Omental fat pad (tissue), 4 donors: ENCODE results near the gene CLMN. TPM values are rescaled to one million over a fixed set of nuclear protein-coding genes. Genes with fewer than 3 reads are reported as not detected.

ENCODE experiments used
- ATAC-seq: fragments of 150-250 bp; one replicate; pipeline ENCODE4 v1.9.1; 2016; ENCODE audit warnings: mild to moderate bottlenecking, moderate library complexity; ENCODE audit not compliant: low FRiP score
- DNase-seq: peaks from one replicate; pipeline ENCODE4 v3.0.0-alpha.2; 2019; ENCODE audit warnings: low spot score
- CTCF ChIP-seq, 3 donors: fragments of 450-650 bp; IDR thresholded peaks; one replicate each; pipeline ENCODE4 v1.5.1; 2016 to 2017; ENCODE audit warnings: antibody characterized with exemption in 3 of 3, mild to moderate bottlenecking in 3 of 3, moderate library complexity in 2 of 3
- small RNA-seq: library from RNA; depleted of rRNA; stranded (forward); fragments of <200 nt; gene quantifications from one replicate; pipeline ENCODE3, GENCODE V24; 2016
- total RNA-seq, 4 donors: library from RNA; depleted of rRNA; stranded (reverse); fragments of >200 nt; gene quantifications; one replicate each; pipeline ENCODE4 v1.1.0, GENCODE V29; 2016

CLMN gene
- total RNA-seq, 4 donors from 2014 or later, result 25.1 to 41.9 (median 32.9) TPM

GRCh38 chr14:95137804-95138167 lies 181.9 kb downstream of the CLMN start:
- no peak for ATAC-seq
- no peak for DNase-seq
- TF ChIP-seq CTCF (IDR thresholded peaks at IDR 0.05), result no peak

DNA sequence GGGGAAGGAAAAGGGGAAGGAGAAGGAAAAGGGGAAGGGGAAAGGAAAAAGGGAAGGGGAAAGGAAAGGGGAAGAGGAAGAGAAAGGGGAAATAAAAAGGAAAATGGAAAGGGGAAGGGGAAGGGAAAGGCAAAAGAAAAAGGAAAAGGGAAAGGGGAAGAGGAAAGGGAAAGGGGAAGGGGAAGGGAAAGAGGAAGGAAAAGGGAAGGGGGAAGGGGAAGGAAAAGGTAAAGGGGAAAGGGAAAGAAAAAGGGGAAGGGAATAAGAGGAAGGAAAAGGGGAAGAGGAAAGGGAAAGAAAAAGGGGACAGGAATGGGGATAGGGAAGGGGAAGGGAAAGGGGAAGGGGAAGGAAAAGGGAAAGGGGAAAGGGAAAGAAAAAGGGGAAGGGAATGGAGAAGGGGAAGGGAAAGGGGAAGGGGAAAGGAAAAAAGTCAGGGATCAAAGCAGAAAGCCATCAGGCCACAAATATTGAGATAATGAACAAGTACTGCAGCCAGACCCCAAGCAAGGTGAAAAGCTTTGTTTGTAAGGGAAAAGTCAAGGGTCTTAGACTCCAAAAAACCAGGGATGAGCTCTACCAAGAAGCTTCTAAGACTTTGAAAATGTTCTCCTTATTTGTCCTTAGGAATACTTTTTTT lies 182.4 kb downstream of the CLMN start:
- no peak for ATAC-seq
- TF ChIP-seq CTCF (IDR thresholded peaks at IDR 0.05), result no peak
- no peak for DNase-seq

GRCh38 chr14:95136631-95137030 lies 183.1 kb downstream of the CLMN start:
- no peak for TF ChIP-seq CTCF (IDR thresholded peaks at IDR 0.05)
- ATAC-seq, result no peak
- no peak for DNase-seq

- TF ChIP-seq CTCF (IDR thresholded peaks at IDR 0.05), result no peak
- ATAC-seq, result peak; percentile 53
- DNase-seq, result no peak
These were observed 185.3 kb downstream of the CLMN start for GRCh38 chr14:95134304-95134933.

- TF ChIP-seq CTCF (IDR thresholded peaks at IDR 0.05), result no peak
- no peak for DNase-seq
- no peak for ATAC-seq
These were observed 186.4 kb downstream of the CLMN start for GRCh38 chr14:95133282-95133681.

DNA sequence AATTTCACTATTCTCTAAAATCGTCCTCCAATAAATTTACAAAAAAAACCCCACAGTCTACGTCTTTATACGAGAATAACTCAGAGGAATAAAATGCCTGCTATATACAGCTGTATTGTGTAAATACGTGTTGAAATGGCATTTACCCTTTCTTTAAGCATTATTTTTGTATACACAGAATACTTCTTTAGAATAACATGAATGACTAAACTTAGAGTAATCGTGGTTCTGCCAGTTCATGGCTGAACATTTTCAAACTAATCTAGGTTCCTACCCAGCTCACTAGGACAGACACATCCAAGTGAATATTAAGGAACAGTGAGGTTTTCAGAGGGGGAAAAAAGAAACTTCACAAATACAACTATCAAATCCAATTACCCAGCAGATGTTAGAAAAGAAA lies 186.9 kb downstream of the CLMN start:
- no peak for DNase-seq
- TF ChIP-seq CTCF (IDR thresholded peaks at IDR 0.05), result no peak
- ATAC-seq, result no peak

Small RNA genes lying within 50 kb of the gene (small RNA-seq; reads per million reads assigned to genes)
- not detected for gene MIR3173

Other genes starting within 250 kb of the CLMN start
- 100 to 1,000 TPM in 2 of 4 donors, 10 to 100 TPM in 2; 64.7 to 137 (median 87.6) TPM for gene DICER1, start 162.4 kb downstream of the CLMN start, total RNA-seq
- 100 to 1,000 TPM in 1 of 4 donors, 10 to 100 TPM in 3; 46.9 to 109 (median 88.6) TPM for gene SYNE3, start 196.7 kb upstream of the CLMN start, total RNA-seq
- 10 to 100 TPM; 25.5 to 36.8 (median 27.2) TPM for gene GLRX5, start 215.1 kb upstream of the CLMN start, total RNA-seq